ENCODE data around the gene AKT2. TPM values are rescaled to one million over a fixed set of nuclear protein-coding genes. Genes with fewer than 3 reads are reported as not detected.

Gene AKT2
- total RNA-seq, 1 donor from 2014 or later: 46.4 TPM

DNA sequence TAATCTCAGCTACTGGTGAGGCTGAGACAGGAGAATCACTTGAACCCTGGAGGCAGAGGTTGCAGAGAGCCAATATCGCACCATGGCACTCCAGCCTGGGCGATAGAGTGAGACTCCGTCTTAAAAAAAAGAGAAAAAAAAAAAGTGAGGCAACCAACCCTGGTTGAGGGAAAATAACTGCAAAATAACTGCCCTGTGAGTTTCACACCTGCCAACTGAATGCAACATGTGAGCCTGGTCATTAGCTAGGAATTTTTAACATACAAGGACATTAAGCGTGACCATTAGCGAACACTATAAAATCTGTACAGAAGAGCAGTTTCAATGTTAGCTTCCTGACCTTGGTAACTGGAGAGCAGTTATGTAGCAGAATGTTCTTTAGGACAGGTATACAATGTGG, 56.3 kb downstream of the AKT2 start:
- no peak for TF ChIP-seq CTCF (conservative IDR thresholded peaks at IDR 0.05; ENCODE audit: low read depth, low read length)
- H3K4me3 ChIP-seq (ENCODE audit: low read depth, low read length): no peak overlapping the region
- no peak for DNase-seq (ENCODE audit: low read depth)

GRCh38 chr19:40228346-40228745, 56.8 kb downstream of the AKT2 start:
- no peak for TF ChIP-seq CTCF (conservative IDR thresholded peaks at IDR 0.05; ENCODE audit: low read depth, low read length)
- H3K4me3 ChIP-seq (ENCODE audit: low read depth, low read length): no peak overlapping the region
- no peak for DNase-seq (ENCODE audit: low read depth)

- no peak for DNase-seq (ENCODE audit: low read depth)
- peak overlapping the region; percentile 33 for H3K4me3 ChIP-seq (ENCODE audit: low read depth, low read length)
- TF ChIP-seq CTCF (conservative IDR thresholded peaks at IDR 0.05; ENCODE audit: low read depth, low read length): no peak
These were observed 59.5 kb downstream of the AKT2 start for GRCh38 chr19:40225440-40226305.

DNA sequence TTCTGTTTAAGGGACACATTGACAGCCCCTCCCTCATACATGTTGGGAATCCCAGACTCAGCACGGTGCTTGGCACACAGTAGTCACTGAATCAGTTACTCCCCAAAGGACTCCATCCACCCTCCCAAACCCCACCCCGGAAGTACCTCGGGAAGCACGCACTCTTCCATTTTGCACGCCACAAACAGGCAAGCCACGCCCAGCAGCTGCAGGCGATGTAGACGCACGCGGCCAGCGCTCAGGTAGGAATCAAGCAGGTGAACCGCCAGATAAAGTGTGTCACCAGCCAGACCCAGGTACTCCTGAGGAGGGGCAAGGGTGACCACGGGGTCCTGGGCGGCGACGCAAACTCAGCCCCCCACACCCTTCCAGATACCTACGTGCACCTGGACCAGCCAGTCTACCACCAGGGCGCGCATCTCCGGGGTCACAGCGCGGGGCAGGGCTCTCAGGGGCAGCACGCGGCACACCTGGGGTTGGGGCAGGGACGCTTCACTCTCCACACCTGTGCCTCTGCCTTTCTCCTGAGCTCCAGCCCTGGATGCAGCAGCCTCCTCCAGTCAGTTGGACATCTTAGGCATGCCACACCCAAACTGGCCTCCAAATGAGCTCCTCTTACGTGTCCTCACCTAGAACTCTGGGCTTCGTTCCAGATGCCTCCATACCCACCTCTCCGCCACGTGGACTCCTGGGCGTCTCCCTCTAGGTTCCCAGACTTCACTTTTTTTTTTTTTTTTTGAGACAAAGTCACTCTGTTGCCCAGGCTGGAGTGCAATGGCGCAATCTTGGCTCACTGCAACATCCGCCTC, 60.6 kb downstream of the AKT2 start:
- TF ChIP-seq CTCF (conservative IDR thresholded peaks at IDR 0.05; ENCODE audit: low read depth, low read length): no peak
- H3K4me3 ChIP-seq (ENCODE audit: low read depth, low read length): no peak overlapping the region
- DNase-seq (ENCODE audit: low read depth): no peak

GRCh38 chr19:40223135-40223822, 61.9 kb downstream of the AKT2 start:
- no peak overlapping the region for H3K4me3 ChIP-seq (ENCODE audit: low read depth, low read length)
- no peak for DNase-seq (ENCODE audit: low read depth)
- no peak for TF ChIP-seq CTCF (conservative IDR thresholded peaks at IDR 0.05; ENCODE audit: low read depth, low read length)

DNA sequence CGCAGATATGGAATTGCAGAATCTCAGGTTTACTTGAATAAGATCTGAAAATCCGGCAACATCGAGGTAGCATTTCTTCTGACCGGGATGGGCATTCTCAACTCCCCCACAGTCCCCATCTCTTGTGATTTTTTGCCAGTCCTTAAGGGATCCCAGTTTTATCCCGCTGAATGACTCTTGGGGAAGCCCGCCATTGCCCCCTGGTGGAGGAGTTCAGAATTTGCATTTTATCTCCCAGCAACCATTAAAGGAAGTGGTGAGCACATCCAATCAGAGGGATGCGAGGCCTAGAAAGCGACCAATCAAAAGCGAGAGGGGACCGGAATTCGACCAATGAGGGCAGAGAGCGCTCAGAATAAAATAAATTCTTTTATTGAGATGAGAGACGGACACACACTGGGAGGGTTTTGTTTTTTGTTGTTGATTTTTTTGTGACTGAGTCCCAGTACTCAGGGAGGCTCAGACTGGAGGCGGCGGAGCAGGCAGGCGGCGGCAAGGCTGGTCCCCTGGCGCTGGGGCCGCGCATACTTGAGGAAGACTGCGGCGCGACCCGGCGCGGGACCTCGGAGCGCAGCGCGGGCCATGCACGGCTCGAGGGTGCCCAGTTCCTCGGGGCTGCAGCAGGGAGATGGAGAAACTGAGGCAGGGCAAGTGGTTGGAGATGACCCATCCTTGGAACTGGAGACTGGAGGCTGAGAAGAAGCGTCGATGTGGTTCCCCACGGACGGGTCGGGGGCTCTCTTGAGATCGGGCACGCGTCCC, 63.1 kb downstream of the AKT2 start:
- TF ChIP-seq CTCF (conservative IDR thresholded peaks at IDR 0.05; ENCODE audit: low read depth, low read length): peak; percentile 94
- DNase-seq (ENCODE audit: low read depth): peak; percentile 63
- no peak overlapping the region for H3K4me3 ChIP-seq (ENCODE audit: low read depth, low read length)

Data from epithelial cell of proximal tubule (primary cell).